Measurements from ENCODE around the gene AATK.

The AATK gene

GRCh38 chr17:81163051-81163695 lies 2.8 kb downstream of the AATK start:
- no peak for ATAC-seq
- no peak for TF ChIP-seq ZC3H10 (CRISPR knock-in tag; IDR thresholded peaks at IDR 0.05)
- TF ChIP-seq ZFP3 (CRISPR knock-in tag; IDR thresholded peaks at IDR 0.05): no peak
- no peak for TF ChIP-seq TOX (CRISPR knock-in tag; IDR thresholded peaks at IDR 0.05; ENCODE audit: borderline replicate concordance)
- no peak for TF ChIP-seq OSR1 (CRISPR knock-in tag; IDR thresholded peaks at IDR 0.05)
- TF ChIP-seq PPARA (CRISPR knock-in tag; IDR thresholded peaks at IDR 0.05; ENCODE audit: borderline replicate concordance): no peak
- no peak for TF ChIP-seq ZNF565 (CRISPR knock-in tag; conservative IDR thresholded peaks at IDR 0.05; ENCODE audit: low read depth)

- TF ChIP-seq RARB (CRISPR knock-in tag; IDR thresholded peaks at IDR 0.05) (no peak), ZFP3 (CRISPR knock-in tag; IDR thresholded peaks at IDR 0.05) (no peak), ISL1 (CRISPR knock-in tag; IDR thresholded peaks at IDR 0.05) (no peak), ESRRG (CRISPR knock-in tag; IDR thresholded peaks at IDR 0.05) (no peak), ZNF8 (CRISPR knock-in tag; IDR thresholded peaks at IDR 0.05) (no peak), CSDC2 (CRISPR knock-in tag; IDR thresholded peaks at IDR 0.05) (no peak), ZC3H10 (CRISPR knock-in tag; IDR thresholded peaks at IDR 0.05) (no peak), TSHZ2 (CRISPR knock-in tag; IDR thresholded peaks at IDR 0.05) (no peak), ZNF565 (CRISPR knock-in tag; conservative IDR thresholded peaks at IDR 0.05; ENCODE audit: low read depth) (no peak), GLIS3 (CRISPR knock-in tag; IDR thresholded peaks at IDR 0.05) (no peak), SNAI2 (CRISPR knock-in tag; IDR thresholded peaks at IDR 0.05) (no peak), ZNF70 (CRISPR knock-in tag; IDR thresholded peaks at IDR 0.05) (no peak), POU6F1 (CRISPR knock-in tag; IDR thresholded peaks at IDR 0.05; ENCODE audit: borderline replicate concordance, low read depth) (no peak), BACH2 (CRISPR knock-in tag; IDR thresholded peaks at IDR 0.05; ENCODE audit: borderline replicate concordance) (no peak), PATZ1 (CRISPR knock-in tag; IDR thresholded peaks at IDR 0.05; ENCODE audit: borderline replicate concordance) (no peak), OSR1 (CRISPR knock-in tag; IDR thresholded peaks at IDR 0.05) (no peak)
Observed at GRCh38 chr17:81162491-81162890, 3.5 kb downstream of the AATK start.

GRCh38 chr17:81161972-81162371 lies 4.0 kb downstream of the AATK start:
- no peak for TF ChIP-seq ZNF8 (CRISPR knock-in tag; IDR thresholded peaks at IDR 0.05)
- TF ChIP-seq TSHZ2 (CRISPR knock-in tag; IDR thresholded peaks at IDR 0.05): no peak
- TF ChIP-seq SNAI2 (CRISPR knock-in tag; IDR thresholded peaks at IDR 0.05): no peak
- no peak for TF ChIP-seq OSR1 (CRISPR knock-in tag; IDR thresholded peaks at IDR 0.05)
- ATAC-seq: no peak

More at GRCh38 chr17:81162491-81162890, 3.5 kb downstream of the AATK start:
- ATAC-seq: no peak

- TF ChIP-seq ARNTL (CRISPR knock-in tag; IDR thresholded peaks at IDR 0.05; ENCODE audit: borderline replicate concordance, low read depth) (no peak), ZNF70 (CRISPR knock-in tag; IDR thresholded peaks at IDR 0.05) (no peak), CSDC2 (CRISPR knock-in tag; IDR thresholded peaks at IDR 0.05) (no peak), SNAI2 (CRISPR knock-in tag; IDR thresholded peaks at IDR 0.05) (no peak), RARB (CRISPR knock-in tag; IDR thresholded peaks at IDR 0.05) (no peak)
- ATAC-seq: no peak
Observed at GRCh38 chr17:81161536-81161935, 4.5 kb downstream of the AATK start.

All from SK-N-SH treated with all-trans-retinoic acid at 6 μM for 48 hours (cell line).